ENCODE data around the gene LPAR4. TPM values are rescaled to one million over a fixed set of nuclear protein-coding genes. Genes with fewer than 3 reads are reported as not detected.

The LPAR4 gene
- total RNA-seq, 1 experiment from 2014 or later: not detected

GRCh38 chrX:78747971-78748370 is 451 bp downstream of the LPAR4 start:
- Histone ChIP-seq H3K9me3 (ENCODE audit: control insufficient read depth in 1 of 2, insufficient read depth in 1 of 2, low read depth in 1 of 2, low read length in 2 of 2) (no peaks in the 10 kb centered on the region; a peak in 1 of 4 replicates), H3K4me2 (ENCODE audit: low read length) (no peak overlapping the region), H3K9me2 (ENCODE audit: insufficient read depth) (no peaks in the 10 kb centered on the region), H3K36me3 (ENCODE audit: control insufficient read depth in 1 of 2, insufficient read depth in 2 of 2, low read length in 2 of 2) (no peaks in the 10 kb centered on the region), H3K4me1 (ENCODE audit: control insufficient read depth in 1 of 2, insufficient read depth in 2 of 2, low read length in 2 of 2) (no peaks in the 10 kb centered on the region), H3K4me3 (replicated peaks in 1 of 2; ENCODE audit: low read depth in 1 of 2, low read length in 2 of 2) (no peak overlapping the region), H3K79me2 (ENCODE audit: insufficient read depth, low read length) (no peaks in the 10 kb centered on the region), H3K9ac (ENCODE audit: low read length) (no peak overlapping the region), H4K20me1 (ENCODE audit: insufficient read depth) (no peaks in the 10 kb centered on the region), H2AFZ (ENCODE audit: low read depth, low read length, poor library complexity, severe bottlenecking) (no peak overlapping the region), H3K27ac (ENCODE audit: low read depth, low read length) (no peak overlapping the region), H3K27me3 (ENCODE audit: insufficient read depth, low read length) (no peaks in the 10 kb centered on the region)
- RAD21 ChIA-PET (ENCODE audit: low non-redundant PET in 1 of 2, low total read pairs in 2 of 2, uncharacterized antibody in 2 of 2, unreplicated experiment in 2 of 2): no interaction called here
- ATAC-seq (no peak), DNase-seq (ENCODE audit: low read depth, low spot score) (no peak)
- POLR2A ChIA-PET: no interaction called here
- no TSS peak for BruUV-seq (replicated peaks)
- TF ChIP-seq EGR1 (IDR thresholded peaks at IDR 0.05; ENCODE audit: low read depth) (no peak), ZFX (IDR thresholded peaks at IDR 0.05) (no peak), POLR2A (IDR thresholded peaks at IDR 0.05; ENCODE audit: borderline replicate concordance, extremely low read depth, insufficient read depth, insufficient read length) (no peak), ZBTB33 (IDR thresholded peaks at IDR 0.05; ENCODE audit: extremely low read depth, insufficient replicate concordance, low read length) (no peak), EZH2 (IDR thresholded peaks at IDR 0.05) (no peak), ELF1 (IDR thresholded peaks at IDR 0.05; ENCODE audit: borderline replicate concordance, low read depth) (no peak), FOSL1 (IDR thresholded peaks at IDR 0.05; ENCODE audit: low read depth) (no peak), JUND (IDR thresholded peaks at IDR 0.05) (no peak), CTCF (IDR thresholded peaks at IDR 0.05 in 2 of 3, conservative IDR thresholded peaks at IDR 0.05 in 1 of 3; ENCODE audit: borderline replicate concordance in 1 of 3, insufficient read depth in 1 of 3, low read depth in 2 of 3, low read length in 2 of 3) (no peak), RAD21 (IDR thresholded peaks at IDR 0.05; ENCODE audit: low read depth) (no peak), POLR2AphosphoS5 (IDR thresholded peaks at IDR 0.05; ENCODE audit: low read depth, low read length) (no peak), SP1 (IDR thresholded peaks at IDR 0.05; ENCODE audit: low read depth) (no peak), SRF (IDR thresholded peaks at IDR 0.05; ENCODE audit: low read depth) (no peak), ATF3 (IDR thresholded peaks at IDR 0.05) (no peak), REST (IDR thresholded peaks at IDR 0.05; ENCODE audit: low read depth) (no peak), TCF7L2 (IDR thresholded peaks at IDR 0.05; ENCODE audit: borderline replicate concordance, extremely low read depth, insufficient read depth, insufficient read length) (no peak), MAX (IDR thresholded peaks at IDR 0.05) (no peak), CBX3 (IDR thresholded peaks at IDR 0.05; ENCODE audit: low read depth) (no peak)
- intact Hi-C loops (cut with micrococcal nuclease): no loop called here
- CTCF ChIA-PET: no interaction called here
